Fibroblast of lung (primary cell): ENCODE results near the gene HMGXB4.

Experiments used
- EZH2 ChIP-seq: IDR thresholded peaks from 2 replicates; pipeline ENCODE4 v1.5.1; 2012; ENCODE audit warnings: low read length, control low read depth, mild to moderate bottlenecking; ENCODE audit errors: missing control alignments
- TF ChIP-seq, protein P1 (sequence below), 2 donors: IDR thresholded peaks in 1 of 2; conservative IDR thresholded peaks in 1 of 2; 1 replicate in 1 of 2; 2 replicates in 1 of 2; pipeline ENCODE4 v1.5.1; 2011 to 2012; ENCODE audit warnings: low read length in 2 of 2, control low read depth in 1 of 2, inconsistent platforms in 1 of 2, low read depth in 1 of 2, mild to moderate bottlenecking in 1 of 2

GRCh38 chr22:35343664-35344550 is 86.6 kb downstream of the HMGXB4 start:
- TF ChIP-seq, protein P1, sequence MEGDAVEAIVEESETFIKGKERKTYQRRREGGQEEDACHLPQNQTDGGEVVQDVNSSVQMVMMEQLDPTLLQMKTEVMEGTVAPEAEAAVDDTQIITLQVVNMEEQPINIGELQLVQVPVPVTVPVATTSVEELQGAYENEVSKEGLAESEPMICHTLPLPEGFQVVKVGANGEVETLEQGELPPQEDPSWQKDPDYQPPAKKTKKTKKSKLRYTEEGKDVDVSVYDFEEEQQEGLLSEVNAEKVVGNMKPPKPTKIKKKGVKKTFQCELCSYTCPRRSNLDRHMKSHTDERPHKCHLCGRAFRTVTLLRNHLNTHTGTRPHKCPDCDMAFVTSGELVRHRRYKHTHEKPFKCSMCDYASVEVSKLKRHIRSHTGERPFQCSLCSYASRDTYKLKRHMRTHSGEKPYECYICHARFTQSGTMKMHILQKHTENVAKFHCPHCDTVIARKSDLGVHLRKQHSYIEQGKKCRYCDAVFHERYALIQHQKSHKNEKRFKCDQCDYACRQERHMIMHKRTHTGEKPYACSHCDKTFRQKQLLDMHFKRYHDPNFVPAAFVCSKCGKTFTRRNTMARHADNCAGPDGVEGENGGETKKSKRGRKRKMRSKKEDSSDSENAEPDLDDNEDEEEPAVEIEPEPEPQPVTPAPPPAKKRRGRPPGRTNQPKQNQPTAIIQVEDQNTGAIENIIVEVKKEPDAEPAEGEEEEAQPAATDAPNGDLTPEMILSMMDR (conservative IDR thresholded peaks at IDR 0.05 in 1 of 2, IDR thresholded peaks at IDR 0.05 in 1 of 2; ENCODE audit: low read depth in 1 of 2, low read length in 2 of 2) = no peak
- TF ChIP-seq EZH2 = no peak
